HG03196 (cell line): Measurements from ENCODE around the gene SLC16A6.
"Not testable (repeated sequence)": the region's sequence is repeated elsewhere in the genome, so short reads cannot be mapped to it uniquely, and the experiment has no call there.

ENCODE experiments used
- ATAC-seq: cut with Tn5 transposase; IDR thresholded peaks from one replicate; pipeline ENCODE4 v1.9.1; 2021; ENCODE audit not compliant: unreplicated experiment

The SLC16A6 gene

GRCh38 chr17:68291836-68292688 lies 1.1 kb upstream of the SLC16A6 start:
- ATAC-seq, result peak; percentile 49

GRCh38 chr17:68290268-68290954 lies 516 bp downstream of the SLC16A6 start:
- ATAC-seq, result no peak

GRCh38 chr17:68289936-68290267 lies 1.0 kb downstream of the SLC16A6 start:
- no peak for ATAC-seq

- no peak for ATAC-seq
These were observed 1.5 kb downstream of the SLC16A6 start for GRCh38 chr17:68289473-68289872.

GRCh38 chr17:68288804-68289203 lies 2.1 kb downstream of the SLC16A6 start:
- ATAC-seq, result no peak

GRCh38 chr17:68288375-68288774 lies 2.6 kb downstream of the SLC16A6 start:
- no peak for ATAC-seq

GRCh38 chr17:68281965-68282364 lies 9.0 kb downstream of the SLC16A6 start:
- not testable (repeated sequence) for ATAC-seq

- no peak for ATAC-seq
These were observed 13.1 kb downstream of the SLC16A6 start for GRCh38 chr17:68277807-68278206.

- ATAC-seq, result not testable (repeated sequence)
These were observed 14.6 kb downstream of the SLC16A6 start for GRCh38 chr17:68276339-68276738.

GRCh38 chr17:68273722-68274121 lies 17.2 kb downstream of the SLC16A6 start:
- no peak for ATAC-seq

GRCh38 chr17:68265833-68266232 lies 25.1 kb downstream of the SLC16A6 start:
- ATAC-seq, result not testable (repeated sequence)

GRCh38 chr17:68263101-68263681 lies 27.7 kb downstream of the SLC16A6 start:
- ATAC-seq, result peak; percentile 45

- ATAC-seq, result not testable (repeated sequence)
These were observed 28.5 kb downstream of the SLC16A6 start for GRCh38 chr17:68262467-68262866.

GRCh38 chr17:68260051-68260762 lies 30.7 kb downstream of the SLC16A6 start:
- no peak for ATAC-seq

- ATAC-seq, result not testable (repeated sequence)
These were observed 31.3 kb downstream of the SLC16A6 start for GRCh38 chr17:68259648-68259951.

- ATAC-seq, result peak; percentile 82
These were observed 31.9 kb downstream of the SLC16A6 start for GRCh38 chr17:68258890-68259647.

GRCh38 chr17:68257934-68258333 lies 33.0 kb downstream of the SLC16A6 start:
- ATAC-seq, result no peak

GRCh38 chr17:68256701-68257100 lies 34.2 kb downstream of the SLC16A6 start:
- ATAC-seq, result not testable (repeated sequence)

- ATAC-seq, result no peak
These were observed 35.0 kb downstream of the SLC16A6 start for GRCh38 chr17:68255731-68256538.

GRCh38 chr17:68255151-68255550 lies 35.8 kb downstream of the SLC16A6 start:
- no peak for ATAC-seq
